ENCODE results near the gene CHTOP. TPM values are rescaled to one million over a fixed set of nuclear protein-coding genes. Genes with fewer than 3 reads are reported as not detected.
A peak's percentile ranks its signal among the peaks of the same experiment; 100 is the strongest.

The CHTOP gene
- total RNA-seq, 6 donors from 2014 or later = 51.3 to 89.1 (median 59.2) TPM

GRCh38 chr1:153616917-153617311 lies 17.0 kb upstream of the CHTOP start:
- Histone ChIP-seq H3K36me3 (peaks cover 0 to 8% (median 6%) of the 10 kb centered on the region in 4 donors), H3K27ac (peak overlapping the region; percentile 58 to 86 (median 76)), H3K4me3 (no peak overlapping the region), H3K9me3 (no peaks in the 10 kb centered on the region), H3K27me3 (no peaks in the 10 kb centered on the region), H3K4me1 (peaks cover 20 to 47% (median 36%) of the 10 kb centered on the region in 4 donors)
- DNase-seq = peak in 1 of 2 donors; percentile 75
- TF ChIP-seq POLR2AphosphoS5 (IDR thresholded peaks at IDR 0.05) (no peak), POLR2A (IDR thresholded peaks at IDR 0.05) (no peak), CTCF (IDR thresholded peaks at IDR 0.05) (no peak), EP300 (IDR thresholded peaks at IDR 0.05) (no peak)
- ATAC-seq (ENCODE audit: low FRiP score in 2 of 2) = peak in 1 of 2 donors; percentile 54
- 63 to 72% methylated on average over 4 to 5 of the region's 5 CpGs for WGBS, 2 donors

GRCh38 chr1:153617663-153618062 lies 16.2 kb upstream of the CHTOP start:
- Histone ChIP-seq H3K27ac (peak overlapping the region in 3 of 4 donors; percentile 73 to 86 (median 80)), H3K9me3 (no peaks in the 10 kb centered on the region), H3K4me3 (no peak overlapping the region), H3K4me1 (peaks cover 20 to 47% (median 37%) of the 10 kb centered on the region in 4 donors), H3K36me3 (peaks cover 0 to 11% (median 6%) of the 10 kb centered on the region in 4 donors), H3K27me3 (no peaks in the 10 kb centered on the region)
- DNase-seq = peak in 1 of 2 donors; percentile 86
- 21 to 35% methylated on average over 2 to 4 of the region's 6 CpGs for WGBS, 2 donors
- TF ChIP-seq POLR2AphosphoS5 (IDR thresholded peaks at IDR 0.05) (peak; percentile 50 to 61), CTCF (IDR thresholded peaks at IDR 0.05) (peak in 5 of 6 experiments; percentile 50 to 95 (median 78)), POLR2A (IDR thresholded peaks at IDR 0.05) (no peak)
- peak in 1 of 2 donors; percentile 90 for ATAC-seq (ENCODE audit: low FRiP score in 2 of 2)

- ATAC-seq (ENCODE audit: low FRiP score in 2 of 2) (no peak), DNase-seq (no peak)
- Histone ChIP-seq H3K27ac (no peak overlapping the region), H3K4me3 (no peak overlapping the region), H3K36me3 (peaks cover 0 to 16% (median 6%) of the 10 kb centered on the region in 4 donors), H3K9me3 (no peaks in the 10 kb centered on the region), H3K4me1 (peaks cover 25 to 39% (median 36%) of the 10 kb centered on the region in 4 donors), H3K27me3 (no peaks in the 10 kb centered on the region)
- WGBS, 2 donors = 74 to 96% methylated on average over 6 of the region's 6 CpGs
- TF ChIP-seq POLR2A (IDR thresholded peaks at IDR 0.05) = no peak
- TF ChIP-seq CTCF (IDR thresholded peaks at IDR 0.05) = no peak
- TF ChIP-seq POLR2AphosphoS5 (IDR thresholded peaks at IDR 0.05) = no peak
- TF ChIP-seq EP300 (IDR thresholded peaks at IDR 0.05) = no peak
Measured at GRCh38 chr1:153619171-153619570, 14.7 kb upstream of the CHTOP start.

GRCh38 chr1:153623101-153623500 lies 10.8 kb upstream of the CHTOP start:
- no peak for TF ChIP-seq POLR2AphosphoS5 (IDR thresholded peaks at IDR 0.05)
- peak in 1 of 4 donors; percentile 27 for TF ChIP-seq POLR2A (IDR thresholded peaks at IDR 0.05)
- peaks cover 28 to 44% (median 41%) of the 10 kb centered on the region in 4 donors for H3K4me1 ChIP-seq
- peak in 1 of 2 donors; percentile 37 for ATAC-seq (ENCODE audit: low FRiP score in 2 of 2)
- peak overlapping the region in 1 of 4 donors; percentile 95 for H3K27ac ChIP-seq
- no peak overlapping the region for H3K4me3 ChIP-seq
- no peaks in the 10 kb centered on the region for H3K9me3 ChIP-seq
- H3K27me3 ChIP-seq = no peaks in the 10 kb centered on the region
- 71 to 77% methylated on average over 7 of the region's 7 CpGs for WGBS, 2 donors
- peaks cover 0 to 16% (median 7%) of the 10 kb centered on the region in 4 donors for H3K36me3 ChIP-seq
- no peak for DNase-seq

GRCh38 chr1:153624965-153625611 lies 8.8 kb upstream of the CHTOP start:
- ATAC-seq (ENCODE audit: low FRiP score in 2 of 2) (no peak), DNase-seq (no peak)
- H3K9me3 ChIP-seq = no peaks in the 10 kb centered on the region
- H3K4me1 ChIP-seq = peaks cover 33 to 63% (median 45%) of the 10 kb centered on the region in 4 donors
- peaks cover 0 to 9% (median 2%) of the 10 kb centered on the region in 4 donors for H3K36me3 ChIP-seq
- peak overlapping the region in 1 of 4 donors; percentile 52 for H3K4me3 ChIP-seq
- TF ChIP-seq POLR2A (IDR thresholded peaks at IDR 0.05) (no peak), EP300 (IDR thresholded peaks at IDR 0.05) (no peak)
- H3K27ac ChIP-seq = peak overlapping the region in 3 of 4 donors; percentile 8 to 95 (median 95)
- H3K27me3 ChIP-seq = no peaks in the 10 kb centered on the region
- WGBS, 2 donors = 84 to 88% methylated on average over 10 of the region's 10 CpGs

All from upper lobe of left lung (tissue), 6 donors.